Keratinocyte (primary cell): ENCODE results near the gene EEF1G.

Experiments used
- EZH2 ChIP-seq: IDR thresholded peaks from one replicate; pipeline ENCODE4 v1.6.1; 2012; ENCODE audit warnings: inconsistent platforms, mild to moderate bottlenecking, low read length, moderate library complexity
- TF ChIP-seq, protein P1 (sequence below), 3 experiments: IDR thresholded peaks in 1 of 3; conservative IDR thresholded peaks in 1 of 3; optimal IDR thresholded peaks in 1 of 3; 2 replicates in 2 of 3; 3 replicates in 1 of 3; pipeline versions ENCODE3 to v1.5.1; 2011; ENCODE audit warnings: low read length in 3 of 3, mild to moderate bottlenecking in 3 of 3, moderate library complexity in 2 of 3, control low read depth in 1 of 3, inconsistent platforms in 1 of 3; ENCODE audit not compliant: insufficient read depth in 2 of 3; ENCODE audit errors: extremely low read depth in 1 of 3

DNA sequence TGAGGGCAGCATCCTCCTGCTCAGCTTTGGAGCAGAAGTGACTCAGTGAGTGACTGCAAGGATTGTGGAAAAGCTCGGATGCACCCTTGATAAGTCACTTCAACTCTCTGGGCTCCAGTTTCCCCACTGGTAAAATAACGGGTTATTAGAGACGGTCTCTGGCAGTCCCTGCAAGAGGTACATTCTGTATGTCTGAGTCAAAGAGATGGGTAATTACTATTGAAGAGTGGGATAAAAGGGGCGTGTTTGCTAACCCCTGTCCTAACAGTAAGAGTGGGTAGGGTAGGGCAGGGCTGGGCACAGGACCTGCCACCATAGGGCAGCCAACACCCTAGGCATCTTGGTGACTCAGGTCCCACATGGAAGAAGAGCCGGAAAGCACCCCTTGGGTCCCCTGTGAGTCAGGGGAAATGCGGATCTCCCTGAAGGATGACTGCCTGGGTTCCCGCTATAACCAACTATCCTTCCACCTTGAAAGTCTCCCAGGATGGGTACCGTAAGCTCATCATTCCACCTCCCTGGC, 19.8 kb downstream of the EEF1G start:
- TF ChIP-seq, protein P1, sequence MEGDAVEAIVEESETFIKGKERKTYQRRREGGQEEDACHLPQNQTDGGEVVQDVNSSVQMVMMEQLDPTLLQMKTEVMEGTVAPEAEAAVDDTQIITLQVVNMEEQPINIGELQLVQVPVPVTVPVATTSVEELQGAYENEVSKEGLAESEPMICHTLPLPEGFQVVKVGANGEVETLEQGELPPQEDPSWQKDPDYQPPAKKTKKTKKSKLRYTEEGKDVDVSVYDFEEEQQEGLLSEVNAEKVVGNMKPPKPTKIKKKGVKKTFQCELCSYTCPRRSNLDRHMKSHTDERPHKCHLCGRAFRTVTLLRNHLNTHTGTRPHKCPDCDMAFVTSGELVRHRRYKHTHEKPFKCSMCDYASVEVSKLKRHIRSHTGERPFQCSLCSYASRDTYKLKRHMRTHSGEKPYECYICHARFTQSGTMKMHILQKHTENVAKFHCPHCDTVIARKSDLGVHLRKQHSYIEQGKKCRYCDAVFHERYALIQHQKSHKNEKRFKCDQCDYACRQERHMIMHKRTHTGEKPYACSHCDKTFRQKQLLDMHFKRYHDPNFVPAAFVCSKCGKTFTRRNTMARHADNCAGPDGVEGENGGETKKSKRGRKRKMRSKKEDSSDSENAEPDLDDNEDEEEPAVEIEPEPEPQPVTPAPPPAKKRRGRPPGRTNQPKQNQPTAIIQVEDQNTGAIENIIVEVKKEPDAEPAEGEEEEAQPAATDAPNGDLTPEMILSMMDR (optimal IDR thresholded peaks at IDR 0.05 in 1 of 3, IDR thresholded peaks at IDR 0.05 in 1 of 3, conservative IDR thresholded peaks at IDR 0.05 in 1 of 3; ENCODE audit: extremely low read depth in 1 of 3, insufficient read depth in 2 of 3, low read length in 3 of 3), result no peak
- no peak for TF ChIP-seq EZH2
